SH-SY5Y (cell line): ENCODE results near the gene GABRA5.

ENCODE experiments used
- GATA2 ChIP-seq: IDR thresholded peaks from 2 replicates; pipeline ENCODE4 v1.6.1; 2011; ENCODE audit warnings: mild to moderate bottlenecking, low read depth, low read length
- GATA3 ChIP-seq: IDR thresholded peaks from 2 replicates; pipeline ENCODE4 v1.6.1; 2011; ENCODE audit warnings: low read depth, mild to moderate bottlenecking, low read length, moderate library complexity

DNA sequence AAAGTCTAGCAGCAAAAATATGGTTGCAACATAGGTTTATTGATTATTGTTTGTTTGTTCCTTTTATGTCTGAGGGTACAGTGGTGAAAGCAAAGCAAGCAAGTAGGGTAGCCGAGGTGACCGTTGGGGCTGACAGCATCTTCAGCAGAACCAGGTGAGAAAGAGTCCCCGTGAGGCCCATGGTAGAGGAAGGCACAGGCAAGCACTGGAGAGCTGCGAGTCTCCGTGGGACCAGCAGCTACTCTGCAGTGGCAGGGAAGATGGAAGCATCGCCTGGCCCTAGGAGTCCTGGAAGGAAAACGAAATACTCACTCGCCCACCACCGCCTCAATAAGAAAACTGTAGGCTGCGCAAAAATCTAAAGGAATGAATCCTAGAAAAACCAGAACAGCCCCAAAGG, 25.3 kb upstream of the GABRA5 start:
- TF ChIP-seq GATA2 (no peak), GATA3 (no peak)
